HCEC 1CT (cell line): ENCODE data around the gene KCNK10.

Experiments
- DNase-seq: peaks from one replicate; pipeline ENCODE4 v3.0.0-alpha.2; 2017

The KCNK10 gene

GRCh38 chr14:88316521-88316920 is 6.5 kb downstream of the KCNK10 start:
- no peak for DNase-seq

- DNase-seq = no peak
Measured at GRCh38 chr14:88312257-88312656, 10.8 kb downstream of the KCNK10 start.

GRCh38 chr14:88311780-88312179 is 11.3 kb downstream of the KCNK10 start:
- DNase-seq = no peak

- DNase-seq = no peak
Measured at GRCh38 chr14:88310449-88310848, 12.6 kb downstream of the KCNK10 start.

- no peak for DNase-seq
Measured at GRCh38 chr14:88310021-88310420, 13.0 kb downstream of the KCNK10 start.

GRCh38 chr14:88305528-88306322 is 17.3 kb downstream of the KCNK10 start:
- DNase-seq = no peak

GRCh38 chr14:88303041-88303440 is 20.0 kb downstream of the KCNK10 start:
- DNase-seq = no peak

- DNase-seq = no peak
Measured at GRCh38 chr14:88301381-88301780, 21.7 kb downstream of the KCNK10 start.

- no peak for DNase-seq
Measured at GRCh38 chr14:88300817-88301216, 22.3 kb downstream of the KCNK10 start.

GRCh38 chr14:88299865-88300530 is 23.1 kb downstream of the KCNK10 start:
- no peak for DNase-seq

- no peak for DNase-seq
Measured at GRCh38 chr14:88297306-88297705, 25.8 kb downstream of the KCNK10 start.

GRCh38 chr14:88296351-88296750 is 26.7 kb downstream of the KCNK10 start:
- DNase-seq = no peak

- DNase-seq = no peak
Measured at GRCh38 chr14:88289996-88290395, 33.1 kb downstream of the KCNK10 start.

GRCh38 chr14:88289234-88289633 is 33.8 kb downstream of the KCNK10 start:
- no peak for DNase-seq

- no peak for DNase-seq
Measured at GRCh38 chr14:88286309-88286708, 36.8 kb downstream of the KCNK10 start.

- no peak for DNase-seq
Measured at GRCh38 chr14:88281447-88281846, 41.6 kb downstream of the KCNK10 start.

GRCh38 chr14:88276923-88277596 is 46.0 kb downstream of the KCNK10 start:
- DNase-seq = no peak

- DNase-seq = no peak
Measured at GRCh38 chr14:88272390-88273269, 50.4 kb downstream of the KCNK10 start.

- no peak for DNase-seq
Measured at GRCh38 chr14:88271205-88271604, 51.9 kb downstream of the KCNK10 start.

GRCh38 chr14:88270776-88271175 is 52.3 kb downstream of the KCNK10 start:
- DNase-seq = no peak

- DNase-seq = no peak
Measured at GRCh38 chr14:88269806-88270420, 53.2 kb downstream of the KCNK10 start.

GRCh38 chr14:88266474-88266873 is 56.6 kb downstream of the KCNK10 start:
- no peak for DNase-seq
